Transverse colon (tissue), 4 donors: ENCODE measurements around the gene KRT1. TPM values are rescaled to one million over a fixed set of nuclear protein-coding genes. Genes with fewer than 3 reads are reported as not detected.

Experiments used
- DNase-seq: peaks from one replicate; pipeline ENCODE4 v3.0.0-alpha.2; 2019
- H3K27ac ChIP-seq, 4 donors: fragments of 200-600 bp; sonication (generic); 2 replicates each; pipeline ENCODE4 v1.5.1; 2016 to 2018; ENCODE audit warnings: inconsistent platforms in 4 of 4
- H3K27me3 ChIP-seq: fragments of 200-600 bp; sonication (generic); 2 replicates; pipeline ENCODE4 v1.5.1; 2017; ENCODE audit warnings: inconsistent platforms
- H3K36me3 ChIP-seq, 4 donors: fragments of 200-600 bp; sonication (generic); 2 replicates each; pipeline ENCODE4 v1.5.1; 2017 to 2019; ENCODE audit warnings: inconsistent platforms in 4 of 4
- H3K4me1 ChIP-seq, 4 donors: fragments of 200-600 bp; sonication (generic); 2 replicates each; pipeline ENCODE4 v1.5.1; 2017 to 2020; ENCODE audit warnings: inconsistent platforms in 4 of 4
- H3K4me3 ChIP-seq, 4 donors: fragments of 200-600 bp; sonication (generic); 1 replicate in 1 of 4; 2 replicates in 3 of 4; pipeline versions ENCODE4 v1.5.1 to v1.6.1; 2017 to 2019; ENCODE audit warnings: inconsistent platforms in 4 of 4
- H3K9me3 ChIP-seq, 2 donors: fragments of 200-600 bp; sonication (generic); 2 replicates each; pipeline ENCODE4 v1.5.1; 2017 to 2019; ENCODE audit warnings: inconsistent platforms in 2 of 2
- EP300 ChIP-seq: sonication (generic); formaldehyde crosslinking; IDR thresholded peaks from one replicate; pipeline ENCODE4 v1.6.1; 2017; ENCODE audit warnings: antibody characterized with exemption, low read depth
- POLR2A ChIP-seq: fragments of 450-650 bp; IDR thresholded peaks from one replicate; pipeline ENCODE4 v1.6.1; 2016; ENCODE audit warnings: antibody characterized with exemption, mild to moderate bottlenecking, moderate library complexity
- POLR2AphosphoS5 ChIP-seq, 3 donors: sonication (generic); formaldehyde crosslinking; IDR thresholded peaks; one replicate each; pipeline ENCODE4 v1.6.1; 2016; ENCODE audit warnings: antibody characterized with exemption in 3 of 3
- WGBS, 2 donors: methylation state at CpG; one replicate each; pipeline ENCODE4 v1.1.5; 2018; ENCODE audit warnings: low coverage in 1 of 2; 5-methylcytosine and 5-hydroxymethylcytosine counted together
- in situ Hi-C, 4 donors: fragments of 200-750 bp; cut with MboI; loops; one replicate each; pipeline versions ENCODE4 v1.15.0 to v1.15.1; 2017; ENCODE audit warnings: low sequenced_read_pairs in 3 of 4, low pct_ligation_motif_present in 1 of 4, low pct_unique_long_range_greater_than_20kb in 1 of 4
- intact Hi-C: fragments of 100-400 bp; cut with DNase I; formaldehyde crosslinking; loops from one replicate; pipeline ENCODE4 v1.15.1; 2023; ENCODE audit warnings: low total_unique reads
- total RNA-seq, 4 donors: library from RNA; depleted of rRNA; stranded (reverse); fragments of >200 nt; gene quantifications; one replicate each; pipeline ENCODE4 v1.1.0, GENCODE V29; 2016
- TF ChIP-seq, protein P1 (sequence below), 5 experiments: fragments of 200-600 bp in 3 of 5; fragments of 450-650 bp in 2 of 5; sonication (generic) in 3 of 5; IDR thresholded peaks; 1 replicate in 2 of 5; 2 replicates in 3 of 5; pipeline ENCODE4 v1.5.1; 2016 to 2017; ENCODE audit warnings: antibody characterized with exemption in 5 of 5, inconsistent platforms in 3 of 5, mild to moderate bottlenecking in 2 of 5, moderate library complexity in 1 of 5

The KRT1 gene
- total RNA-seq, 4 donors from 2014 or later: not detected

DNA sequence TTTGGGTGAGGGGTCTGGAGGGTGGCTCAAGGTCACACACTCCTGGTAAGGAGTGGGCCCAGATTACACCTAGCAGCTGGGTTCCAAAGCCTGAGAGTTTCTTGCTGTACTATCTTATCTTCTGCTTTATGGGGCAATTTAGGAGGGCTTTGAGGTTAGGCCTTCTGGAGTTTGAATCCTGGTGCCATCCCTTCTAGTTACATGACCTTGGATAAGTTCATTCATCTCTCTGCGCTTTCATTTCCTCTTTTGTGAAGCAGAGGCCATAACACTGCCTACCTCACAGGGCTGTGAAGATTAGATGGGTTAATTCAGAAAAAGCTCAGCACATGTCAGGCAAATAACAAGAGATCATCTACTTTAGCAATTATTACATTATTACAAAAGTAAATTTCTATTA, 30.5 kb upstream of the KRT1 start:
- DNase-seq: no peak
- TF ChIP-seq POLR2A: no peak
- in situ Hi-C loops: no loop called here

DNA sequence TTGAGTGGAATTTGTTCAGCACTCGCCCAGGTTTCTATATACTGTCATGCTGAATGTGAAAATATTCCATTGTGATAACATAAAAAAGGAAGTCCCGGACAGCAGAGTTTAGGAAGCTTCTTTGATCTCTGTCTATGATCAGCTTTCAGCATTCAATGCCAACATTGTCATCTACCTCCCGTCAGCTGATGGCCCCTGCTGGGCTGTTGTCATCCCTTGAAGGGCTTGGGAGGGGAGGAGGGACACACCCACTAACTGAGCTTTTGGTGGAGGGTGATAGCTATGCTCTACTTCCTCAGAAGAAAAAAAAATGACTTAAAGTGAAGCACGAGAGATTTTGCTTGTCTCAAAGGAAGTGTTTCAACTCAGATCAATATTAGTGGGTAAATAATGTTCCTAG, 27.8 kb upstream of the KRT1 start:
- Histone ChIP-seq H3K27me3 (peaks cover 12% of the 10 kb centered on the region), H3K9me3 (no peaks in the 10 kb centered on the region), H3K27ac (no peak overlapping the region), H3K4me3 (no peak overlapping the region), H3K4me1 (no peaks in the 10 kb centered on the region), H3K36me3 (no peaks in the 10 kb centered on the region)
- TF ChIP-seq, protein P1, sequence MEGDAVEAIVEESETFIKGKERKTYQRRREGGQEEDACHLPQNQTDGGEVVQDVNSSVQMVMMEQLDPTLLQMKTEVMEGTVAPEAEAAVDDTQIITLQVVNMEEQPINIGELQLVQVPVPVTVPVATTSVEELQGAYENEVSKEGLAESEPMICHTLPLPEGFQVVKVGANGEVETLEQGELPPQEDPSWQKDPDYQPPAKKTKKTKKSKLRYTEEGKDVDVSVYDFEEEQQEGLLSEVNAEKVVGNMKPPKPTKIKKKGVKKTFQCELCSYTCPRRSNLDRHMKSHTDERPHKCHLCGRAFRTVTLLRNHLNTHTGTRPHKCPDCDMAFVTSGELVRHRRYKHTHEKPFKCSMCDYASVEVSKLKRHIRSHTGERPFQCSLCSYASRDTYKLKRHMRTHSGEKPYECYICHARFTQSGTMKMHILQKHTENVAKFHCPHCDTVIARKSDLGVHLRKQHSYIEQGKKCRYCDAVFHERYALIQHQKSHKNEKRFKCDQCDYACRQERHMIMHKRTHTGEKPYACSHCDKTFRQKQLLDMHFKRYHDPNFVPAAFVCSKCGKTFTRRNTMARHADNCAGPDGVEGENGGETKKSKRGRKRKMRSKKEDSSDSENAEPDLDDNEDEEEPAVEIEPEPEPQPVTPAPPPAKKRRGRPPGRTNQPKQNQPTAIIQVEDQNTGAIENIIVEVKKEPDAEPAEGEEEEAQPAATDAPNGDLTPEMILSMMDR (IDR thresholded peaks at IDR 0.05): no peak
- TF ChIP-seq EP300 (no peak), POLR2AphosphoS5 (IDR thresholded peaks at IDR 0.05) (no peak), POLR2A (no peak)
- in situ Hi-C loops (no loop called here), intact Hi-C loops (no loop called here)
- WGBS, 2 donors: 59 to 63% methylated on average over 3 to 4 of the region's 4 CpGs
- no peak for DNase-seq

More for the DNA sequence above, 30.5 kb upstream of the KRT1 start:
- Histone ChIP-seq H3K36me3 (no peaks in the 10 kb centered on the region), H3K4me3 (no peak overlapping the region), H3K4me1 (peaks cover 0 to 10% (median 6%) of the 10 kb centered on the region in 4 donors), H3K27ac (no peak overlapping the region), H3K27me3 (peaks cover 35% of the 10 kb centered on the region), H3K9me3 (no peaks in the 10 kb centered on the region)
- intact Hi-C loops: no loop called here
- WGBS, 2 donors: 88 to 100% methylated on average over 1 of the region's 1 CpG

DNA sequence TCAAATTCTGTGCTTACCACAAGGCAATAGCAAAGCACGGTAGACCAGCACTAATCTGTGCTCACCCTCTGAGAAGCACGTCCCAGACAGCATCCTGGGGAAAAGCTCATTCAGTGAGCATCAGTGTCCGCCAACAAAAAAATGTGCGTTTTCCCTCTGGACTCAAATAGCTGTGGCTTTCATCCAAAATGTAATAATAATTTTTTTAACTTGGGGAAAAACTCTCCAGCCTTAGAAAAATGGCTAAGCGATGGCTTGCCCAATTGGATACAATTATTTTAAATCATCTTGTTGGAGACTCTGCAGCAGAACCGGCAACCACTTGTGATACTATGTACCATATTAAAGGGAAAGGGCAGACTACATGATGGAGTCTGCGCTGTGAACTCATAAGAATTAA, 24.3 kb upstream of the KRT1 start:
- no peaks in the 10 kb centered on the region for H3K36me3 ChIP-seq
- WGBS, 2 donors: 71 to 93% methylated on average over 5 to 7 of the region's 7 CpGs
- H3K4me1 ChIP-seq: no peaks in the 10 kb centered on the region
- no peak overlapping the region for H3K4me3 ChIP-seq
- no peak for DNase-seq
- no peaks in the 10 kb centered on the region for H3K9me3 ChIP-seq
- peaks cover 4% of the 10 kb centered on the region for H3K27me3 ChIP-seq
- in situ Hi-C loops (no loop called here), intact Hi-C loops (no loop called here)
- TF ChIP-seq POLR2A (no peak), EP300 (no peak), POLR2AphosphoS5 (IDR thresholded peaks at IDR 0.05) (no peak)
- TF ChIP-seq, protein P1 (IDR thresholded peaks at IDR 0.05): no peak
- no peak overlapping the region for H3K27ac ChIP-seq

DNA sequence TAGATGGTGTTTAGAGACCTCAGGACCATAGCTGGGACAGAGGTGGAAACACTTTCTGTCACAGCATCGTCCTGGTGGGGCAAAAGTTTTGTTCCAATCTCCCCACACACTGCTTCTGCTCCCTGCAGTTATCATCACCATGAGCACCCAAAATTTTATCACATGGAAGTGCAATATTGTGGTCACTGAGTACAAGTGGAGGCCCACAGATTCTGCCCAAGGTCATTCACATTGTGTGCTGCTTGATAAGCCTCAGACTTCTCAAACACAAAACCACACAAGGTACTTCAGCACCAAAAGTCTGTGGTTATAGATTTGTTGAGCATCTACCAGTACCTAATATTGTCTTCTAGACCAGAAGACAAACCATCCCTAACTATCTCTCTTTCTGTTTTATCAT, 23.7 kb upstream of the KRT1 start:
- in situ Hi-C loops: no loop called here
- intact Hi-C loops: no loop called here
- Histone ChIP-seq H3K4me1 (no peaks in the 10 kb centered on the region), H3K27ac (no peak overlapping the region), H3K36me3 (no peaks in the 10 kb centered on the region), H3K4me3 (no peak overlapping the region), H3K9me3 (no peaks in the 10 kb centered on the region), H3K27me3 (peaks cover 4% of the 10 kb centered on the region)
- DNase-seq: no peak
- TF ChIP-seq POLR2AphosphoS5 (IDR thresholded peaks at IDR 0.05): no peak
- no peak for TF ChIP-seq POLR2A
- WGBS, 2 donors: 50% methylated on average over 1 of the region's 1 CpG; no CpG with 5 or more reads in 1 of the 2 donors

DNA sequence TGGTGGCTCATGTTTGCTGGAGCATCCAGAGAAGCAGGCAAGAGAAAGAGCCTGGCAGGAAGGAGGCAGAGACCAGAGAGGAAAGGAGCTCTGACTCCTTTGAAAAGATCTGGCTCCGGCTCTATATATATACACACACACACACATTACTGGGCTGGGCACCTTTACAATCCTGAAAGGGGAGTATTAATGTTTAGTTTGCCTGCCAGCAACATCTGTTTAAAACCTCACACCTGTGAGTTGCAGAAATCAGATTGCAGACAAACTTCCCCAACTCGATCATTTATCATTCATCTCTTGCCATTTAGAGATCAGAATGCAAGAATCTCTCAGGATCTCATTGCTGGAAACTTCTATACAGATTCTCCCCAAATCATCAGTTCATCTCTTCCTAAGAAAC, 23.2 kb upstream of the KRT1 start, which contains the start of gene KRT77:
Gene KRT77, minus strand, starts transcription at position 101 of the 400 bp plus-strand sequence. Its CDS starts 90 bp downstream, at position 11.
- H3K4me3 ChIP-seq: no peak within 1 kb of the TSS
- intact Hi-C loops (no loop called here), in situ Hi-C loops (no loop called here)
- no peak for TF ChIP-seq POLR2A
- no peak for TF ChIP-seq POLR2AphosphoS5 (IDR thresholded peaks at IDR 0.05)
- TF ChIP-seq, protein P1 (IDR thresholded peaks at IDR 0.05): no peak
- TF ChIP-seq EP300: no peak
- 51% methylated on average over 2 of the region's 2 CpGs; no CpG with 5 or more reads in 1 of the 2 donors for WGBS, 2 donors
- H3K27me3 ChIP-seq: peaks cover 8% of the 10 kb centered on the region
- no peaks in the 10 kb centered on the region for H3K36me3 ChIP-seq
- no peaks in the 10 kb centered on the region for H3K4me1 ChIP-seq
- H3K27ac ChIP-seq: no peak within 1 kb of the TSS
- no peaks in the 10 kb centered on the region for H3K9me3 ChIP-seq
- no peak for DNase-seq
